H1 (cell line): Measurements from ENCODE around the gene TEX2. TPM values are rescaled to one million over a fixed set of nuclear protein-coding genes. Genes with fewer than 3 reads are reported as not detected.

Experiments
- CHD2 ChIP-seq: IDR thresholded peaks from 2 replicates; pipeline ENCODE4 v1.6.1; 2012; ENCODE audit warnings: low read length, improper control_type of control experiment
- CREB1 ChIP-seq: IDR thresholded peaks from 2 replicates; pipeline ENCODE4 v1.6.1; 2012; ENCODE audit warnings: inconsistent platforms
- GABPA ChIP-seq: IDR thresholded peaks from 2 replicates; pipeline ENCODE4 v1.6.1; 2011; ENCODE audit warnings: mild to moderate bottlenecking, low read length, moderate library complexity, borderline replicate concordance; ENCODE audit not compliant: insufficient read depth
- GTF2F1 ChIP-seq: IDR thresholded peaks from 2 replicates; pipeline ENCODE4 v1.6.1; 2012; ENCODE audit warnings: low read depth, low read length, improper control_type of control experiment, borderline replicate concordance
- KDM4A ChIP-seq: IDR thresholded peaks from one replicate; pipeline ENCODE4 v1.7.1; 2012; ENCODE audit warnings: low read depth, mild to moderate bottlenecking, moderate library complexity, low read length, inconsistent platforms; ENCODE audit not compliant: severe bottlenecking
- SIX5 ChIP-seq: IDR thresholded peaks from 2 replicates; pipeline ENCODE4 v1.6.1; 2011; ENCODE audit warnings: mild to moderate bottlenecking, low read depth, low read length
- polyA plus RNA-seq, 7 experiments: library from polyadenylated mRNA; depleted of rRNA in 3 of 7; stranded (reverse) in 5 of 7; unstranded in 2 of 7; fragments of >200 nt in 5 of 7; fragments of 200-250 nt in 2 of 7; gene quantifications; 1 replicate in 5 of 7; 2 replicates in 1 of 7; 4 replicates in 1 of 7; pipeline versions ENCODE4 v1.2.1 to v1.2.3, GENCODE V29; 2011 to 2013; ENCODE audit warnings: missing spikeins in 2 of 7, mixed read lengths in 2 of 7
- total RNA-seq: library from RNA; stranded (reverse); fragmentation: NEBNext Ultra II Directional; extraction: Animal tissue kit (Norgen Biotek cat#: 25700); gene quantifications from 2 replicates; pipeline ENCODE4 v1.2.1, GENCODE V29; 2021
- TF ChIP-seq, protein P1 (sequence below): fragments of 300-600 bp; sonication (generic); IDR thresholded peaks from 2 replicates; pipeline ENCODE4 v1.7.1; 2012; ENCODE audit warnings: low read length, moderate library complexity, mild to moderate bottlenecking, inconsistent platforms; ENCODE audit not compliant: insufficient replicate concordance
- TF ChIP-seq, protein P2 (sequence below): IDR thresholded peaks from 2 replicates; pipeline ENCODE4 v1.6.1; 2011; ENCODE audit warnings: low read length, improper control_type of control experiment
- TF ChIP-seq, protein P3 (sequence below): IDR thresholded peaks from 2 replicates; pipeline ENCODE4 v1.6.1; 2012; ENCODE audit warnings: low read length, inconsistent platforms

TEX2 gene
- total and polyA plus RNA-seq, 2 of the 8 experiments (the other 6 are each of a cell fraction or from before 2014, with no cell fraction given) = 6.1 to 15.6 TPM

DNA sequence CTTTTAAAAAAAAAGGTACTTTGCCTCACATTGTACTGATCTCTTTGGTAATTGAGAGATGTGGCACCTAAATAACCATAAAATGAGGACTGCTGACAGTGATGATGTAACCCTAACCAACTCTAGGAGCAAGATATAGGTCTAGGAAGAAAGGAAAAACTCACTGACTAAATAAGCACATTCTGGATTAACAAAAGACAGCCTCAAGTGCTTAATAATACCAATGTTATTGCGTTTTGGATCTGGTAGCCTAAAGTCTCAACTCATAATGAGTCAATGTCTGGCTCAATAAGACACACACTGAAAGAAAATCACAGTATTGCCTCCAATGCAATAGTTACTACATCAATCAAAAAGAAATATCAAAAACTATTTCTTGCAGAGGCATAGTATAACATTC is 136.1 kb downstream of the TEX2 start (continued):
- TF ChIP-seq, protein P1, sequence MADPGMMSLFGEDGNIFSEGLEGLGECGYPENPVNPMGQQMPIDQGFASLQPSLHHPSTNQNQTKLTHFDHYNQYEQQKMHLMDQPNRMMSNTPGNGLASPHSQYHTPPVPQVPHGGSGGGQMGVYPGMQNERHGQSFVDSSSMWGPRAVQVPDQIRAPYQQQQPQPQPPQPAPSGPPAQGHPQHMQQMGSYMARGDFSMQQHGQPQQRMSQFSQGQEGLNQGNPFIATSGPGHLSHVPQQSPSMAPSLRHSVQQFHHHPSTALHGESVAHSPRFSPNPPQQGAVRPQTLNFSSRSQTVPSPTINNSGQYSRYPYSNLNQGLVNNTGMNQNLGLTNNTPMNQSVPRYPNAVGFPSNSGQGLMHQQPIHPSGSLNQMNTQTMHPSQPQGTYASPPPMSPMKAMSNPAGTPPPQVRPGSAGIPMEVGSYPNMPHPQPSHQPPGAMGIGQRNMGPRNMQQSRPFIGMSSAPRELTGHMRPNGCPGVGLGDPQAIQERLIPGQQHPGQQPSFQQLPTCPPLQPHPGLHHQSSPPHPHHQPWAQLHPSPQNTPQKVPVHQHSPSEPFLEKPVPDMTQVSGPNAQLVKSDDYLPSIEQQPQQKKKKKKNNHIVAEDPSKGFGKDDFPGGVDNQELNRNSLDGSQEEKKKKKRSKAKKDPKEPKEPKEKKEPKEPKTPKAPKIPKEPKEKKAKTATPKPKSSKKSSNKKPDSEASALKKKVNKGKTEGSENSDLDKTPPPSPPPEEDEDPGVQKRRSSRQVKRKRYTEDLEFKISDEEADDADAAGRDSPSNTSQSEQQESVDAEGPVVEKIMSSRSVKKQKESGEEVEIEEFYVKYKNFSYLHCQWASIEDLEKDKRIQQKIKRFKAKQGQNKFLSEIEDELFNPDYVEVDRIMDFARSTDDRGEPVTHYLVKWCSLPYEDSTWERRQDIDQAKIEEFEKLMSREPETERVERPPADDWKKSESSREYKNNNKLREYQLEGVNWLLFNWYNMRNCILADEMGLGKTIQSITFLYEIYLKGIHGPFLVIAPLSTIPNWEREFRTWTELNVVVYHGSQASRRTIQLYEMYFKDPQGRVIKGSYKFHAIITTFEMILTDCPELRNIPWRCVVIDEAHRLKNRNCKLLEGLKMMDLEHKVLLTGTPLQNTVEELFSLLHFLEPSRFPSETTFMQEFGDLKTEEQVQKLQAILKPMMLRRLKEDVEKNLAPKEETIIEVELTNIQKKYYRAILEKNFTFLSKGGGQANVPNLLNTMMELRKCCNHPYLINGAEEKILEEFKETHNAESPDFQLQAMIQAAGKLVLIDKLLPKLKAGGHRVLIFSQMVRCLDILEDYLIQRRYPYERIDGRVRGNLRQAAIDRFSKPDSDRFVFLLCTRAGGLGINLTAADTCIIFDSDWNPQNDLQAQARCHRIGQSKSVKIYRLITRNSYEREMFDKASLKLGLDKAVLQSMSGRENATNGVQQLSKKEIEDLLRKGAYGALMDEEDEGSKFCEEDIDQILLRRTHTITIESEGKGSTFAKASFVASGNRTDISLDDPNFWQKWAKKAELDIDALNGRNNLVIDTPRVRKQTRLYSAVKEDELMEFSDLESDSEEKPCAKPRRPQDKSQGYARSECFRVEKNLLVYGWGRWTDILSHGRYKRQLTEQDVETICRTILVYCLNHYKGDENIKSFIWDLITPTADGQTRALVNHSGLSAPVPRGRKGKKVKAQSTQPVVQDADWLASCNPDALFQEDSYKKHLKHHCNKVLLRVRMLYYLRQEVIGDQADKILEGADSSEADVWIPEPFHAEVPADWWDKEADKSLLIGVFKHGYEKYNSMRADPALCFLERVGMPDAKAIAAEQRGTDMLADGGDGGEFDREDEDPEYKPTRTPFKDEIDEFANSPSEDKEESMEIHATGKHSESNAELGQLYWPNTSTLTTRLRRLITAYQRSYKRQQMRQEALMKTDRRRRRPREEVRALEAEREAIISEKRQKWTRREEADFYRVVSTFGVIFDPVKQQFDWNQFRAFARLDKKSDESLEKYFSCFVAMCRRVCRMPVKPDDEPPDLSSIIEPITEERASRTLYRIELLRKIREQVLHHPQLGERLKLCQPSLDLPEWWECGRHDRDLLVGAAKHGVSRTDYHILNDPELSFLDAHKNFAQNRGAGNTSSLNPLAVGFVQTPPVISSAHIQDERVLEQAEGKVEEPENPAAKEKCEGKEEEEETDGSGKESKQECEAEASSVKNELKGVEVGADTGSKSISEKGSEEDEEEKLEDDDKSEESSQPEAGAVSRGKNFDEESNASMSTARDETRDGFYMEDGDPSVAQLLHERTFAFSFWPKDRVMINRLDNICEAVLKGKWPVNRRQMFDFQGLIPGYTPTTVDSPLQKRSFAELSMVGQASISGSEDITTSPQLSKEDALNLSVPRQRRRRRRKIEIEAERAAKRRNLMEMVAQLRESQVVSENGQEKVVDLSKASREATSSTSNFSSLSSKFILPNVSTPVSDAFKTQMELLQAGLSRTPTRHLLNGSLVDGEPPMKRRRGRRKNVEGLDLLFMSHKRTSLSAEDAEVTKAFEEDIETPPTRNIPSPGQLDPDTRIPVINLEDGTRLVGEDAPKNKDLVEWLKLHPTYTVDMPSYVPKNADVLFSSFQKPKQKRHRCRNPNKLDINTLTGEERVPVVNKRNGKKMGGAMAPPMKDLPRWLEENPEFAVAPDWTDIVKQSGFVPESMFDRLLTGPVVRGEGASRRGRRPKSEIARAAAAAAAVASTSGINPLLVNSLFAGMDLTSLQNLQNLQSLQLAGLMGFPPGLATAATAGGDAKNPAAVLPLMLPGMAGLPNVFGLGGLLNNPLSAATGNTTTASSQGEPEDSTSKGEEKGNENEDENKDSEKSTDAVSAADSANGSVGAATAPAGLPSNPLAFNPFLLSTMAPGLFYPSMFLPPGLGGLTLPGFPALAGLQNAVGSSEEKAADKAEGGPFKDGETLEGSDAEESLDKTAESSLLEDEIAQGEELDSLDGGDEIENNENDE = no peak
- TF ChIP-seq, protein P2, sequence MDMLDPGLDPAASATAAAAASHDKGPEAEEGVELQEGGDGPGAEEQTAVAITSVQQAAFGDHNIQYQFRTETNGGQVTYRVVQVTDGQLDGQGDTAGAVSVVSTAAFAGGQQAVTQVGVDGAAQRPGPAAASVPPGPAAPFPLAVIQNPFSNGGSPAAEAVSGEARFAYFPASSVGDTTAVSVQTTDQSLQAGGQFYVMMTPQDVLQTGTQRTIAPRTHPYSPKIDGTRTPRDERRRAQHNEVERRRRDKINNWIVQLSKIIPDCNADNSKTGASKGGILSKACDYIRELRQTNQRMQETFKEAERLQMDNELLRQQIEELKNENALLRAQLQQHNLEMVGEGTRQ = no peak
- TF ChIP-seq CREB1 (no peak), KDM4A (no peak), GABPA (no peak), GTF2F1 (no peak), CHD2 (no peak), SIX5 (no peak)
- TF ChIP-seq, protein P3, sequence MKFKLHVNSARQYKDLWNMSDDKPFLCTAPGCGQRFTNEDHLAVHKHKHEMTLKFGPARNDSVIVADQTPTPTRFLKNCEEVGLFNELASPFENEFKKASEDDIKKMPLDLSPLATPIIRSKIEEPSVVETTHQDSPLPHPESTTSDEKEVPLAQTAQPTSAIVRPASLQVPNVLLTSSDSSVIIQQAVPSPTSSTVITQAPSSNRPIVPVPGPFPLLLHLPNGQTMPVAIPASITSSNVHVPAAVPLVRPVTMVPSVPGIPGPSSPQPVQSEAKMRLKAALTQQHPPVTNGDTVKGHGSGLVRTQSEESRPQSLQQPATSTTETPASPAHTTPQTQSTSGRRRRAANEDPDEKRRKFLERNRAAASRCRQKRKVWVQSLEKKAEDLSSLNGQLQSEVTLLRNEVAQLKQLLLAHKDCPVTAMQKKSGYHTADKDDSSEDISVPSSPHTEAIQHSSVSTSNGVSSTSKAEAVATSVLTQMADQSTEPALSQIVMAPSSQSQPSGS = no peak
